Ishikawa (cell line): ENCODE measurements around the gene GPLD1.

Source experiments
- CEBPB ChIP-seq: IDR thresholded peaks from 2 replicates; pipeline ENCODE4 v1.6.1; 2012
- CREB1 ChIP-seq: IDR thresholded peaks from 2 replicates; pipeline ENCODE4 v1.6.1; 2012; ENCODE audit warnings: low read depth
- EGR1 ChIP-seq: IDR thresholded peaks from 2 replicates; pipeline ENCODE4 v1.6.1; 2012
- EP300 ChIP-seq: IDR thresholded peaks from 2 replicates; pipeline ENCODE4 v1.6.1; 2012; ENCODE audit warnings: borderline replicate concordance
- FOXM1 ChIP-seq: IDR thresholded peaks from 2 replicates; pipeline ENCODE4 v1.6.1; 2012; ENCODE audit warnings: low read depth, borderline replicate concordance
- NFIC ChIP-seq: IDR thresholded peaks from 2 replicates; pipeline ENCODE4 v1.6.1; 2012
- RAD21 ChIP-seq: IDR thresholded peaks from 2 replicates; pipeline ENCODE4 v1.6.1; 2012; ENCODE audit warnings: low read depth
- TAF1 ChIP-seq: IDR thresholded peaks from 2 replicates; pipeline ENCODE4 v1.6.1; 2012; ENCODE audit warnings: low read depth, mild to moderate bottlenecking
- TCF12 ChIP-seq: IDR thresholded peaks from 2 replicates; pipeline ENCODE4 v1.6.1; 2012; ENCODE audit warnings: low read depth
- TEAD4 ChIP-seq: IDR thresholded peaks from 2 replicates; pipeline ENCODE4 v1.6.1; 2012
- YY1 ChIP-seq: IDR thresholded peaks from 2 replicates; pipeline ENCODE4 v1.6.1; 2012; ENCODE audit warnings: low read depth
- ZBTB7A ChIP-seq: IDR thresholded peaks from 2 replicates; pipeline ENCODE4 v1.6.1; 2012; ENCODE audit warnings: low read depth
- TF ChIP-seq, protein P1 (sequence below): IDR thresholded peaks from 2 replicates; pipeline ENCODE4 v1.6.1; 2012
- TF ChIP-seq, protein P2 (sequence below): IDR thresholded peaks from 2 replicates; pipeline ENCODE4 v1.6.1; 2012; ENCODE audit warnings: low read depth, mild to moderate bottlenecking
- TF ChIP-seq, protein P3 (sequence below): IDR thresholded peaks from 2 replicates; pipeline ENCODE4 v1.6.1; 2012

GPLD1 gene

DNA sequence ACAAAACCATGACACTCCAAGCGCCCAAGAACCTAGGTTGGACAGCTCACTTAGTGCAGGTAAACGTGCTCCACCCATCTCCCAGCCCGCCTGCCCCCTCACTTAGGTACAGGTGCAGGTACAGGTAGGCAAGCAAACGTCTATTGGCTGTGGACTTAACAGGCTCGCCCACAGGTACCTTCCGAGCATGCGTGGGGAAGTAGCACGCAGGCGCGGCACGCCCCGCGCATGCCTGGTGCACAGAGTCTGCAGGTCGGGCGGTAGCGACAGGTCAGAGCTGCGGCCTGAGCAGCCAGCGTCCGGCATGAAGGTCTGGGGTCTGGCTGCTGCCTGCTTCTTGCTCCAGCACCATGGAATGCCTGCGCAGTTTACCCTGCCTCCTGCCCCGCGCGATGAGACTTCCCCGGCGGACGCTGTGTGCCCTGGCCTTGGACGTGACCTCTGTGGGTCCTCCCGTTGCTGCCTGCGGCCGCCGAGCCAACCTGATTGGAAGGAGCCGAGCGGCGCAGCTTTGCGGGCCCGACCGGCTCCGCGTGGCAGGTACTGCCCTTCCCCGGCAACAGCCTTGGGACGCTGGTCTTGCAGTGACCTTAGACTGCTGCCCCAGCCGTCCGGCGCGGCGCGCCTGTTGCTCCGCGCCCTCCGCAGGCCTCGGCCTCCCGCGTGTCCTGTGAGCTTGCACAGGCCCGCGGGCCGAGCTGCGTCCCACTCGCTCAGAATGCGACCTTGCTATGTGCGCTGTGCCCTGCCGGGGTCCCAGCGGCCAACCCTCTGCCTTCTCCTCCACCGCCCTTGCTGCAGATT, 86.5 kb downstream of the GPLD1 start, which contains the start of gene MRS2:
MRS2 (plus strand) TSS at position 240 of the 804 bp plus-strand sequence; CDS start at position 351, 111 bp downstream.
- TF ChIP-seq NFIC (no peak), FOXM1 (no peak), TCF12 (no peak), EGR1 (no peak), YY1 (peak; percentile 70; the same call in 1 of the 2 replicates), TAF1 (peak; percentile 94), TEAD4 (0 out of 2 replicates have a peak, but pooled peaks have one; percentile 20), ZBTB7A (no peak), CREB1 (no peak), EP300 (no peak), CEBPB (no peak), RAD21 (no peak)
- TF ChIP-seq, protein P1, sequence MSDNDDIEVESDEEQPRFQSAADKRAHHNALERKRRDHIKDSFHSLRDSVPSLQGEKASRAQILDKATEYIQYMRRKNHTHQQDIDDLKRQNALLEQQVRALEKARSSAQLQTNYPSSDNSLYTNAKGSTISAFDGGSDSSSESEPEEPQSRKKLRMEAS, result peak; percentile 66
- TF ChIP-seq, protein P2, sequence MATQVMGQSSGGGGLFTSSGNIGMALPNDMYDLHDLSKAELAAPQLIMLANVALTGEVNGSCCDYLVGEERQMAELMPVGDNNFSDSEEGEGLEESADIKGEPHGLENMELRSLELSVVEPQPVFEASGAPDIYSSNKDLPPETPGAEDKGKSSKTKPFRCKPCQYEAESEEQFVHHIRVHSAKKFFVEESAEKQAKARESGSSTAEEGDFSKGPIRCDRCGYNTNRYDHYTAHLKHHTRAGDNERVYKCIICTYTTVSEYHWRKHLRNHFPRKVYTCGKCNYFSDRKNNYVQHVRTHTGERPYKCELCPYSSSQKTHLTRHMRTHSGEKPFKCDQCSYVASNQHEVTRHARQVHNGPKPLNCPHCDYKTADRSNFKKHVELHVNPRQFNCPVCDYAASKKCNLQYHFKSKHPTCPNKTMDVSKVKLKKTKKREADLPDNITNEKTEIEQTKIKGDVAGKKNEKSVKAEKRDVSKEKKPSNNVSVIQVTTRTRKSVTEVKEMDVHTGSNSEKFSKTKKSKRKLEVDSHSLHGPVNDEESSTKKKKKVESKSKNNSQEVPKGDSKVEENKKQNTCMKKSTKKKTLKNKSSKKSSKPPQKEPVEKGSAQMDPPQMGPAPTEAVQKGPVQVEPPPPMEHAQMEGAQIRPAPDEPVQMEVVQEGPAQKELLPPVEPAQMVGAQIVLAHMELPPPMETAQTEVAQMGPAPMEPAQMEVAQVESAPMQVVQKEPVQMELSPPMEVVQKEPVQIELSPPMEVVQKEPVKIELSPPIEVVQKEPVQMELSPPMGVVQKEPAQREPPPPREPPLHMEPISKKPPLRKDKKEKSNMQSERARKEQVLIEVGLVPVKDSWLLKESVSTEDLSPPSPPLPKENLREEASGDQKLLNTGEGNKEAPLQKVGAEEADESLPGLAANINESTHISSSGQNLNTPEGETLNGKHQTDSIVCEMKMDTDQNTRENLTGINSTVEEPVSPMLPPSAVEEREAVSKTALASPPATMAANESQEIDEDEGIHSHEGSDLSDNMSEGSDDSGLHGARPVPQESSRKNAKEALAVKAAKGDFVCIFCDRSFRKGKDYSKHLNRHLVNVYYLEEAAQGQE, result peak; percentile 54; the same call in 1 of the 2 replicates
- TF ChIP-seq, protein P3, sequence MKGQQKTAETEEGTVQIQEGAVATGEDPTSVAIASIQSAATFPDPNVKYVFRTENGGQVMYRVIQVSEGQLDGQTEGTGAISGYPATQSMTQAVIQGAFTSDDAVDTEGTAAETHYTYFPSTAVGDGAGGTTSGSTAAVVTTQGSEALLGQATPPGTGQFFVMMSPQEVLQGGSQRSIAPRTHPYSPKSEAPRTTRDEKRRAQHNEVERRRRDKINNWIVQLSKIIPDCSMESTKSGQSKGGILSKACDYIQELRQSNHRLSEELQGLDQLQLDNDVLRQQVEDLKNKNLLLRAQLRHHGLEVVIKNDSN, result 0 out of 2 replicates have a peak, but pooled peaks have one; percentile 16

DNA sequence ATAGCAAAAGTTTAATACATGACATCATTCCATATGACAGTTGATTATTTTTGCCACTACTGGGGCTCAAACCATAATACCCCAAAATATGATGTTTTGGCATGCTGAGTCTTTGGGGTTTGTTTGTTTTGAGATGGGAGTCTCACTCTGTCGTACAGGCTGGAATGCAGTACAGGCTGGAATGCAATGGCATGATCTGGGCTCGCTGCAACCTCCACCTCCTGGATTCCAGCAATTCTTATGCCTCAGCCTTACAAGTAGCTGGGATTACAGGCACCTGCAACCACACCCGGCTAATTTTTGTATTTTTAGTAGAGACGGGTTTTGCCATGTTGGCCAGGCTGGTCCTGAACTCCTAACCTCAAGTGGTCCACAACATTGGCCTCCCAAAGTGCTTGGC, 87.9 kb downstream of the GPLD1 start:
- TF ChIP-seq CEBPB (no peak), EP300 (no peak), CREB1 (no peak), FOXM1 (no peak), ZBTB7A (no peak), TCF12 (no peak), TAF1 (no peak), NFIC (no peak), EGR1 (no peak), YY1 (no peak), TEAD4 (no peak), RAD21 (no peak)
- TF ChIP-seq, protein P3, result no peak
- TF ChIP-seq, protein P2, result no peak
- TF ChIP-seq, protein P1, result no peak

DNA sequence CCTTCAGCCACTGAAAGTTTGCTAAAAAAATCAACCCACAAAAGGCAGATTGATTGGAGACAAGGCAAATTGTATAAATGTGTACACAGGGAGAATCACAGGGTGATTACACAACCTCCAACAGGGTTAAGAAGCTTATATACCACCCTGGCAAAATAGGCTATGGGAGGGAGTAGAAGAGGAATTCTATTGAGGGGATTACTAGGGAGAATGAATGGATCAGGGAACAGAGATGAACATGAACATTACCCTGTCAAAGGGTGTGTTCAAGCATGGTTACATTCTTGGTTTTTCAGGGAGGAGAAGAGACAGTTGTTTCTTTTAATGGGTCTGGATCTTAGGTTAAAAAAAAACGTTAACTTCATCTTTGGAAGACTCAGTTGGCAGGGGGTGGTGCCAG, 91.7 kb downstream of the GPLD1 start:
- TF ChIP-seq, protein P1, result no peak

DNA sequence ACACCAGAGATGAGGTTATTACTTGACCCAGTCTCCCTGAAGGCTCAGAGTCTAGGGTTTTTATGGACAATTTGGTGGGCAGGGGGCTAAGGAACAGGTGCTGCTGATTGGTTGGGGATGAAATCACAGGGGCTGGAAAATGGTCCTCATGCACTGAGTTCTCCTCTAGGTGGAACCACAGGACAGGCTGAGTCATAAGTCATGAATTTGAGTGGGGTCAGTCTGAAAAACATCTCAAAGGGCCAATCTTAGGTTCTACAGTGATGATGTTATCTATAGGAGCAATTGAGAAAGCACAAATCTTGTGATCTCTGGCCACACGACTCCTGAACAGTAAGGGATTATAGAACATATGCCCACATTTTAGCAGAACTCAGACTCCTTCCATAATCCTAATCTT, 92.6 kb downstream of the GPLD1 start:
- TF ChIP-seq EGR1, result no peak
- no peak for TF ChIP-seq ZBTB7A
- TF ChIP-seq EP300, result no peak
- TF ChIP-seq, protein P2, result no peak
- TF ChIP-seq, protein P1, result no peak
- no peak for TF ChIP-seq TCF12
- no peak for TF ChIP-seq NFIC
- no peak for TF ChIP-seq CEBPB
- TF ChIP-seq TEAD4, result no peak
- no peak for TF ChIP-seq TAF1
- TF ChIP-seq YY1, result no peak
- no peak for TF ChIP-seq RAD21
- TF ChIP-seq, protein P3, result no peak
- no peak for TF ChIP-seq CREB1
- no peak for TF ChIP-seq FOXM1
